Hepatocyte (in vitro differentiated cells): ENCODE data around the gene LRRIQ3. TPM values are rescaled to one million over a fixed set of nuclear protein-coding genes. Genes with fewer than 3 reads are reported as not detected.
"Not testable (repeated sequence)": the region's sequence is repeated elsewhere in the genome, so short reads cannot be mapped to it uniquely, and the experiment has no call there.

Experiments used
- DNase-seq: peaks from one replicate; pipeline ENCODE4 v3.0.0-alpha.2; 2016; ENCODE audit warnings: low spot score
- H2AFZ ChIP-seq: fragments of 200-600 bp; sonication (generic); 2 replicates; pipeline ENCODE4 v1.6.0; 2016; ENCODE audit warnings: antibody characterized with exemption, mild to moderate bottlenecking
- H3K27ac ChIP-seq: fragments of 200-600 bp; sonication (generic); 2 replicates; pipeline ENCODE4 v1.5.1; 2016; ENCODE audit warnings: mild to moderate bottlenecking
- H3K27me3 ChIP-seq: fragments of 200-600 bp; sonication (generic); 2 replicates; pipeline ENCODE4 v1.6.1; 2016
- H3K36me3 ChIP-seq: fragments of 200-600 bp; sonication (generic); replicated peaks from 2 replicates; pipeline ENCODE4 v1.5.1; 2016; ENCODE audit warnings: low read depth; ENCODE audit not compliant: insufficient read depth
- H3K4me1 ChIP-seq: fragments of 200-600 bp; sonication (generic); 2 replicates; pipeline ENCODE4 v1.5.1; 2016; ENCODE audit warnings: mild to moderate bottlenecking, moderate library complexity; ENCODE audit not compliant: insufficient read depth
- H3K4me2 ChIP-seq: fragments of 200-600 bp; sonication (generic); 2 replicates; pipeline ENCODE4 v1.6.0; 2016
- H3K4me3 ChIP-seq: fragments of 200-600 bp; sonication (generic); 2 replicates; pipeline ENCODE4 v1.5.1; 2016; ENCODE audit warnings: mild to moderate bottlenecking
- H3K79me2 ChIP-seq: fragments of 200-600 bp; sonication (generic); 2 replicates; pipeline ENCODE4 v1.6.0; 2017; ENCODE audit warnings: mild to moderate bottlenecking
- H3K9me2 ChIP-seq: fragments of 200-600 bp; sonication (generic); replicated peaks from 2 replicates; pipeline ENCODE4 v1.6.0; 2017; ENCODE audit warnings: mild to moderate bottlenecking; ENCODE audit not compliant: insufficient read depth
- H3K9me3 ChIP-seq: fragments of 200-600 bp; sonication (generic); 2 replicates; pipeline ENCODE4 v1.5.1; 2016; ENCODE audit warnings: low read depth, mild to moderate bottlenecking
- H4K20me1 ChIP-seq: fragments of 200-600 bp; sonication (generic); 2 replicates; pipeline ENCODE4 v1.6.0; 2016; ENCODE audit warnings: mild to moderate bottlenecking; ENCODE audit not compliant: insufficient read depth, poor library complexity, severe bottlenecking
- EZH2 ChIP-seq: fragments of 200-600 bp; sonication (generic); IDR thresholded peaks from 2 replicates; pipeline ENCODE4 v1.6.1; 2016; ENCODE audit warnings: antibody characterized with exemption, mild to moderate bottlenecking, borderline replicate concordance
- EZH2phosphoT487 ChIP-seq: fragments of 200-600 bp; sonication (generic); IDR thresholded peaks from one replicate; pipeline ENCODE4 v1.6.1; 2018; ENCODE audit warnings: antibody characterized with exemption, mild to moderate bottlenecking, low read depth, moderate library complexity; ENCODE audit not compliant: unreplicated experiment, severe bottlenecking
- WGBS: methylation state at CpG from one replicate; pipeline ENCODE4 v1.1.6; 2016; ENCODE audit warnings: low lambda C conversion rate; ENCODE audit errors: missing lambda C conversion rate; 5-methylcytosine and 5-hydroxymethylcytosine counted together
- polyA plus RNA-seq: library from polyadenylated mRNA; unstranded; fragments of >200 nt; fragmentation: Nextera tagmentation; extraction: Ambion mirVana; gene quantifications from 2 replicates; pipeline ENCODE4 v1.2.1, GENCODE V29; 2016
- total RNA-seq: library from RNA; depleted of rRNA; stranded (reverse); fragments of >200 nt; gene quantifications from 2 replicates; pipeline ENCODE4 v1.2.3, GENCODE V29; 2014
- TF ChIP-seq, protein P1 (sequence below): fragments of 200-600 bp; sonication (generic); IDR thresholded peaks from 2 replicates; pipeline ENCODE4 v1.5.1; 2016; ENCODE audit warnings: antibody characterized with exemption, mild to moderate bottlenecking; ENCODE audit not compliant: poor library complexity

LRRIQ3 gene
- total and polyA plus RNA-seq, 2 experiments from 2014 or later: 0.40 TPM; not detected in 1

DNA sequence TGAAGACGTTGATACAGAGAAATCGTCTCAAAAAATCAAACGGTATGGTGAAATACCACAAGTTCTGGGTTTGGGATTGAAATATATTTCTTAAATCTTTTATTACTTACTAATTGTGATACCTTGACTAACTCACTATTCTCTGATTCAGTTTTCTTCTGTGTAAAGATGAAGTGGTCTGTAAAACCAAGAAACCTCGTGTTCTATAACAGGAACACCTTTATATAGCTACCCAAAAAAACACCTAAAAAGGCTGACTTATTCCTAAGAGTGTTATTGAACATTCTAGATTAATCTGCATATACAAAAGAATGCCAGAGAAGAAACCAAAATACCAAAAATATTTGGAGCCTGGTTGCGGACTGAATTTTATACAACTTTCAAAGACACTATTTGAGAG lies 721 bp downstream of the LRRIQ3 start:
- peaks cover 3% of the 10 kb centered on the region for H3K79me2 ChIP-seq
- peak overlapping the region; percentile 73 for H3K4me2 ChIP-seq
- no peaks in the 10 kb centered on the region for H3K9me2 ChIP-seq
- H3K27me3 ChIP-seq: no peaks in the 10 kb centered on the region
- H4K20me1 ChIP-seq: no peaks in the 10 kb centered on the region
- DNase-seq: no peak
- WGBS: 97% methylated on average over 5 of the region's 5 CpGs
- peak overlapping the region; percentile 64 for H3K27ac ChIP-seq
- peak overlapping the region; percentile 32 for H3K4me3 ChIP-seq
- no peaks in the 10 kb centered on the region for H3K4me1 ChIP-seq
- no peak for TF ChIP-seq EZH2
- TF ChIP-seq, protein P1, sequence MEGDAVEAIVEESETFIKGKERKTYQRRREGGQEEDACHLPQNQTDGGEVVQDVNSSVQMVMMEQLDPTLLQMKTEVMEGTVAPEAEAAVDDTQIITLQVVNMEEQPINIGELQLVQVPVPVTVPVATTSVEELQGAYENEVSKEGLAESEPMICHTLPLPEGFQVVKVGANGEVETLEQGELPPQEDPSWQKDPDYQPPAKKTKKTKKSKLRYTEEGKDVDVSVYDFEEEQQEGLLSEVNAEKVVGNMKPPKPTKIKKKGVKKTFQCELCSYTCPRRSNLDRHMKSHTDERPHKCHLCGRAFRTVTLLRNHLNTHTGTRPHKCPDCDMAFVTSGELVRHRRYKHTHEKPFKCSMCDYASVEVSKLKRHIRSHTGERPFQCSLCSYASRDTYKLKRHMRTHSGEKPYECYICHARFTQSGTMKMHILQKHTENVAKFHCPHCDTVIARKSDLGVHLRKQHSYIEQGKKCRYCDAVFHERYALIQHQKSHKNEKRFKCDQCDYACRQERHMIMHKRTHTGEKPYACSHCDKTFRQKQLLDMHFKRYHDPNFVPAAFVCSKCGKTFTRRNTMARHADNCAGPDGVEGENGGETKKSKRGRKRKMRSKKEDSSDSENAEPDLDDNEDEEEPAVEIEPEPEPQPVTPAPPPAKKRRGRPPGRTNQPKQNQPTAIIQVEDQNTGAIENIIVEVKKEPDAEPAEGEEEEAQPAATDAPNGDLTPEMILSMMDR: no peak
- TF ChIP-seq EZH2phosphoT487: no peak
- H2AFZ ChIP-seq: peak overlapping the region; percentile 72
- H3K9me3 ChIP-seq: no peaks in the 10 kb centered on the region
- H3K36me3 ChIP-seq: no peaks in the 10 kb centered on the region

DNA sequence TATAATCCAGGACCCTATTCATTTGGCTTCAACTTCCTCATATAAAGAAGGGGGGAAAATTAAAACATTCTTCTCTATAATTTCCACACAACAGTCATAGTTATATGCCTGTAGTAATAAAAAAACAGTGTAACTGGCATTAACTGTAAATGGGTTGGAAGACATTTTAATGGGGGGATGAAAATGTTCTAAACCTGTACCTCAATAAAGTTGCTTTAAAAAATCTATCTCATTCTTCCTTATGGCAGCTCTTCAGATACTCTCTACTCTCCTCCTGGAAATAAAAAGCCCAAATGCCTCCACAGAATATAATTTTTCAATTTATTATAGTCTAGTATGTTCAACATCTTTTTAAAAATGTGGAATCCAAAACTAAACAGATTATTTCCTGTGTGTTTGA lies 2.6 kb downstream of the LRRIQ3 start:
- no peaks in the 10 kb centered on the region for H3K4me1 ChIP-seq
- no peaks in the 10 kb centered on the region for H3K9me3 ChIP-seq
- DNase-seq: no peak
- H3K4me2 ChIP-seq: no peak overlapping the region
- H3K79me2 ChIP-seq: peaks cover 3% of the 10 kb centered on the region
- TF ChIP-seq, protein P1: no peak
- TF ChIP-seq EZH2phosphoT487 (no peak), EZH2 (no peak)
- H3K27me3 ChIP-seq: no peaks in the 10 kb centered on the region
- H2AFZ ChIP-seq: no peak overlapping the region
- H3K36me3 ChIP-seq: no peaks in the 10 kb centered on the region
- no peaks in the 10 kb centered on the region for H3K9me2 ChIP-seq
- H3K27ac ChIP-seq: no peak overlapping the region
- no peaks in the 10 kb centered on the region for H4K20me1 ChIP-seq
- no peak overlapping the region for H3K4me3 ChIP-seq

DNA sequence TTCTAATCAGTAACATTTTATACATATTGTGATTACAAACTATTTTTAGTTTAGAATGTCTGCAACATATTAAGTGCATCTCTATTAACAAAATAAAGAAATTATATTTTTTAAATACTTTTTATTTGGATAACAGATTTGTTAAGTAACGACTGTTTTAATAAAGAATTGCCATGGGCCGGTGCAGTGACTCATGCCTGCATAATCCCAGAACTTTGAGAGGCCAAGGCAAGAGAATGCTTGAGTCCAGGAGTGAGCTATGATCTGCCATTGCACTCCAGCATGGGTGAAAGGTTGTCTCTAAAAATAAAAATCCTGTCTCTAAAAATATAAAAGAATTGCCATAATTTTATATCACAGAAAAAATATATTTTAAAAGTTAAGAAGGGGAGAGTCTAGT lies 4.1 kb downstream of the LRRIQ3 start:
- 53% methylated on average over 2 of the region's 2 CpGs for WGBS
- TF ChIP-seq, protein P1: no peak
- TF ChIP-seq EZH2phosphoT487: no peak
- no peaks in the 10 kb centered on the region for H3K9me3 ChIP-seq
- H3K4me2 ChIP-seq: no peak overlapping the region
- no peak overlapping the region for H2AFZ ChIP-seq
- DNase-seq: no peak
- H3K36me3 ChIP-seq: no peaks in the 10 kb centered on the region
- H4K20me1 ChIP-seq: no peaks in the 10 kb centered on the region
- no peaks in the 10 kb centered on the region for H3K79me2 ChIP-seq
- H3K4me1 ChIP-seq: no peaks in the 10 kb centered on the region
- H3K9me2 ChIP-seq: no peaks in the 10 kb centered on the region
- H3K27ac ChIP-seq: no peak overlapping the region
- no peak overlapping the region for H3K4me3 ChIP-seq
- no peaks in the 10 kb centered on the region for H3K27me3 ChIP-seq

DNA sequence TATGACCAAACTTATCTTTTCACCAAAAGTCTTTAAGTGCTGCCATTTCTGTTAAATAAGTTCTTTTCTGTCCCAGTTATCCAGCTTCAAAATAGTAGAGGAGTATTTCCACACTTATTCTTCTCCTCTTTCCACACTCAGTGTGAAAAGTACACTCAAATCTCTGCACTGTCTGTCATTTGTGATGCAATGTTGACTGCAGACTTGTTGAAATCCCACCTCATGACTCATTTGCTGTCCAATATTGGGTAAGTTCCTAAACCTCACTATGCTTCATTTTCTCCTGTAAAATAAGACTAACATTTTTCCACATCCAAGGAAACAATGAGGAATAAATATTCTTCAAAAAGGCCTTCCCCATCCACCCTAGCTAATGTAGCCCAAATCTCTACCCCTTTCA lies 17.5 kb downstream of the LRRIQ3 start:
- Histone ChIP-seq H2AFZ (no peak overlapping the region), H3K9me2 (no peaks in the 10 kb centered on the region), H3K4me2 (no peak overlapping the region), H3K79me2 (no peaks in the 10 kb centered on the region), H3K27me3 (no peaks in the 10 kb centered on the region), H3K36me3 (no peaks in the 10 kb centered on the region), H3K4me1 (no peaks in the 10 kb centered on the region), H3K4me3 (no peak overlapping the region), H3K9me3 (no peaks in the 10 kb centered on the region), H4K20me1 (no peaks in the 10 kb centered on the region), H3K27ac (no peak overlapping the region)
- peak; percentile 30 for DNase-seq
- TF ChIP-seq, protein P1: no peak
- no peak for TF ChIP-seq EZH2
- TF ChIP-seq EZH2phosphoT487: no peak

DNA sequence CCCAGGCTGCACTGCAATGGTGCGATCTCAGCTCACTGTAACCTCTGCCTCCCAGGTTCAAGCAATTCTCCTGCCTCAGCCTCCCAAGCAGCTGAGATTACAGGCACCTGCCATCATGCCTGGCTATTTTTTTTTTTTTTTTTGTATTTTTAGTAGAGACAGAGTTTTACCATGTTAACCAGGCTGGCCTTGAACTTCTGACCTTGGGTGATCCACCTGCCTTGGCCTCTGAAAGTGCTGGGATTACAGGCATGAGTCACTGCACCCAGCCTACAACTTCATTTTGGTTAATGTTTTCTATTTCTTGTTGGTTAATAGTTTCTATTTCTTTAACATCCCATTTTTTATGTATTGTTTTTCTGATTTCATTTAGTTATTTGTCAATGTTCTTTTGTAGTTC lies 23.6 kb downstream of the LRRIQ3 start:
- DNase-seq, H3K4me3 ChIP-seq, H3K9me2 ChIP-seq, H2AFZ ChIP-seq, H3K36me3 ChIP-seq, H3K4me1 ChIP-seq, H3K27ac ChIP-seq, H3K79me2 ChIP-seq, H3K4me2 ChIP-seq, H3K9me3 ChIP-seq, H3K27me3 ChIP-seq, H4K20me1 ChIP-seq: not testable (repeated sequence)
- 89% methylated on average over 1 of the region's 1 CpG for WGBS
